HCT116 (cell line): ENCODE results near the gene PCDH19. TPM values are rescaled to one million over a fixed set of nuclear protein-coding genes. Genes with fewer than 3 reads are reported as not detected.

Source experiments
- ATAC-seq: fragments of 200-7000 bp; cut with Tn5 transposase; 2 replicates; pipeline ENCODE4 v1.9.1; 2020; ENCODE audit warnings: mild to moderate bottlenecking, moderate library complexity
- BruUV-seq: library from RNA; stranded (reverse); fragments of 400-500 nt; replicated peaks from 2 replicates; lab custom pipeline; 2021; lab: Mats Ljungman, UMichigan
- CTCF ChIA-PET: fragments of 300-600 bp; sonication (Branson Sonifier 250); formaldehyde crosslinking; loops from one replicate; lab custom pipeline; 2021; ENCODE audit warnings: antibody characterized with exemption; lab: Charles Lee
- POLR2A ChIA-PET: fragments of 300-600, 350-600 bp; sonication (Branson Sonifier 250); formaldehyde crosslinking; loops from one replicate; lab custom pipeline; 2021; ENCODE audit warnings: antibody characterized with exemption; lab: Charles Lee
- RAD21 ChIA-PET, 2 experiments: fragments of 300-600 bp; sonication (Branson Sonifier 250); formaldehyde crosslinking; loops; one replicate each; lab custom pipeline; 2023; ENCODE audit warnings: low total read pairs in 2 of 2; ENCODE audit not compliant: uncharacterized antibody in 2 of 2, unreplicated experiment in 2 of 2, low non-redundant PET in 1 of 2; lab: Charles Lee
- DNase-seq: peaks from one replicate; pipeline ENCODE4 v3.0.0-alpha.2; 2010; ENCODE audit warnings: low read depth, low spot score
- H2AFZ ChIP-seq: fragments of 200-600 bp; shearing (Covaris generic), sonication (generic); 2 replicates; pipeline ENCODE4 v1.6.1; 2017; ENCODE audit warnings: low read depth, mixed run types, mixed read lengths, antibody characterized with exemption, low read length; ENCODE audit not compliant: poor library complexity, severe bottlenecking
- H3K27ac ChIP-seq: 2 replicates; pipeline ENCODE4 v1.5.1; 2012; ENCODE audit warnings: low read depth, low read length
- H3K27me3 ChIP-seq: fragments of 200-600 bp; sonication (generic); 2 replicates; pipeline ENCODE4 v1.6.1; 2016; ENCODE audit warnings: mixed run types, low read length, mixed read lengths; ENCODE audit not compliant: insufficient read depth
- H3K36me3 ChIP-seq, 2 experiments: fragments of 200-500 bp in 1 of 2; fragments of 200-600 bp in 1 of 2; sonication (Bioruptor generic) in 1 of 2; sonication (generic) in 1 of 2; 2 replicates each; pipeline versions ENCODE4 v1.5.1 to v1.6.1; 2014 to 2016; ENCODE audit warnings: low read length in 2 of 2, inconsistent platforms in 1 of 2, mixed read lengths in 1 of 2, mixed run types in 1 of 2; ENCODE audit not compliant: insufficient read depth in 2 of 2, control insufficient read depth in 1 of 2
- H3K4me1 ChIP-seq, 2 experiments: fragments of 200-600 bp in 1 of 2; sonication (generic) in 1 of 2; 2 replicates each; pipeline versions ENCODE4 v1.5.1 to v1.6.1; 2012 to 2017; ENCODE audit warnings: low read length in 2 of 2, inconsistent platforms in 1 of 2, mild to moderate bottlenecking in 1 of 2, mixed read lengths in 1 of 2, mixed run types in 1 of 2, moderate library complexity in 1 of 2; ENCODE audit not compliant: insufficient read depth in 2 of 2, control insufficient read depth in 1 of 2
- H3K4me2 ChIP-seq: fragments of 200-600 bp; sonication (generic); 2 replicates; pipeline ENCODE4 v1.6.1; 2017; ENCODE audit warnings: mixed run types, low read length, mixed read lengths
- H3K4me3 ChIP-seq, 2 experiments: fragments of 200-600 bp in 1 of 2; sonication (generic) in 1 of 2; replicated peaks in 1 of 2; 2 replicates each; pipeline ENCODE4 v1.5.1; 2011 to 2016; ENCODE audit warnings: low read length in 2 of 2, control low read depth in 1 of 2, low read depth in 1 of 2, mild to moderate bottlenecking in 1 of 2, mixed read lengths in 1 of 2, mixed run types in 1 of 2
- H3K79me2 ChIP-seq: fragments of 200-600 bp; sonication (generic); 2 replicates; pipeline ENCODE4 v1.6.1; 2017; ENCODE audit warnings: mild to moderate bottlenecking, mixed run types, low read length, moderate library complexity, mixed read lengths; ENCODE audit not compliant: insufficient read depth
- H3K9ac ChIP-seq: fragments of 200-600 bp; sonication (generic); 2 replicates; pipeline ENCODE4 v1.6.1; 2016; ENCODE audit warnings: low read length, mixed read lengths
- H3K9me2 ChIP-seq: fragments of 200-600 bp; sonication (generic), shearing (Covaris generic); 2 replicates; pipeline ENCODE4 v1.6.1; 2017; ENCODE audit warnings: mixed run types, mild to moderate bottlenecking, moderate library complexity; ENCODE audit not compliant: insufficient read depth
- H3K9me3 ChIP-seq, 2 experiments: fragments of 200-500 bp in 1 of 2; fragments of 200-600 bp in 1 of 2; sonication (Bioruptor generic) in 1 of 2; sonication (generic) in 1 of 2; 2 replicates each; pipeline ENCODE4 v1.6.1; 2014 to 2017; ENCODE audit warnings: low read length in 2 of 2, mixed read lengths in 2 of 2, inconsistent platforms in 1 of 2, low read depth in 1 of 2, mild to moderate bottlenecking in 1 of 2, mixed run types in 1 of 2, moderate library complexity in 1 of 2; ENCODE audit not compliant: control insufficient read depth in 1 of 2, insufficient read depth in 1 of 2
- H4K20me1 ChIP-seq: fragments of 200-600 bp; sonication (generic), shearing (Covaris generic); 2 replicates; pipeline ENCODE4 v1.6.1; 2017; ENCODE audit warnings: mixed run types, mild to moderate bottlenecking, moderate library complexity; ENCODE audit not compliant: insufficient read depth
- CBX3 ChIP-seq: IDR thresholded peaks from 2 replicates; pipeline ENCODE4 v1.6.1; 2012; ENCODE audit warnings: low read depth
- EGR1 ChIP-seq: IDR thresholded peaks from 2 replicates; pipeline ENCODE4 v1.6.1; 2012; ENCODE audit warnings: low read depth
- ELF1 ChIP-seq: IDR thresholded peaks from 2 replicates; pipeline ENCODE4 v1.6.1; 2012; ENCODE audit warnings: low read depth, borderline replicate concordance
- EZH2phosphoT487 ChIP-seq: fragments of 200-600 bp; IDR thresholded peaks from 2 replicates; pipeline ENCODE4 v1.6.1; 2018; ENCODE audit warnings: antibody characterized with exemption, borderline replicate concordance
- JUND ChIP-seq: IDR thresholded peaks from 2 replicates; pipeline ENCODE4 v1.6.1; 2012
- MAX ChIP-seq: IDR thresholded peaks from 2 replicates; pipeline ENCODE4 v1.6.1; 2012
- POLR2A ChIP-seq: IDR thresholded peaks from 2 replicates; pipeline ENCODE4 v1.7.0; 2011; ENCODE audit warnings: borderline replicate concordance; ENCODE audit not compliant: insufficient read depth, insufficient read length; ENCODE audit errors: extremely low read depth
- POLR2AphosphoS5 ChIP-seq: IDR thresholded peaks from 2 replicates; pipeline ENCODE4 v1.6.1; 2011; ENCODE audit warnings: mild to moderate bottlenecking, low read depth, low read length, moderate library complexity
- RAD21 ChIP-seq: IDR thresholded peaks from 2 replicates; pipeline ENCODE4 v1.6.1; 2012; ENCODE audit warnings: low read depth, mild to moderate bottlenecking
- SIN3A ChIP-seq: IDR thresholded peaks from 2 replicates; pipeline ENCODE4 v1.6.1; 2012; ENCODE audit warnings: low read depth
- SP1 ChIP-seq: IDR thresholded peaks from 2 replicates; pipeline ENCODE4 v1.6.1; 2012; ENCODE audit warnings: low read depth
- SRF ChIP-seq: IDR thresholded peaks from 2 replicates; pipeline ENCODE4 v1.6.1; 2012; ENCODE audit warnings: low read depth
- TCF7L2 ChIP-seq: IDR thresholded peaks from 2 replicates; pipeline ENCODE4 v1.7.0; 2011; ENCODE audit warnings: borderline replicate concordance, inconsistent platforms; ENCODE audit not compliant: insufficient read depth, insufficient read length; ENCODE audit errors: extremely low read depth
- YY1 ChIP-seq: IDR thresholded peaks from 2 replicates; pipeline ENCODE4 v1.6.1; 2011; ENCODE audit warnings: low read length, low read depth, moderate library complexity, mild to moderate bottlenecking; ENCODE audit not compliant: insufficient replicate concordance; ENCODE audit errors: extremely low read depth
- ZNF274 ChIP-seq: fragments of 200-500 bp; sonication (Bioruptor generic); IDR thresholded peaks from 2 replicates; pipeline ENCODE4 v1.6.1; 2014; ENCODE audit warnings: mild to moderate bottlenecking, low read depth, low read length, inconsistent platforms
- intact Hi-C: fragments of 100-400 bp; cut with micrococcal nuclease; formaldehyde crosslinking; loops from 2 replicates; pipeline ENCODE4 v1.10.0; 2022
- total RNA-seq: library from RNA; stranded (reverse); gene quantifications from one replicate; pipeline ENCODE4 v1.2.1, GENCODE V29; 2021; ENCODE audit not compliant: unreplicated experiment
- TF ChIP-seq, protein P1 (sequence below): IDR thresholded peaks from 2 replicates; pipeline ENCODE4 v1.6.1; 2012
- TF ChIP-seq, protein P2 (sequence below): IDR thresholded peaks from 2 replicates; pipeline ENCODE4 v1.6.1; 2011; ENCODE audit warnings: mild to moderate bottlenecking, low read length, moderate library complexity; ENCODE audit not compliant: insufficient replicate concordance; ENCODE audit errors: extremely low read depth

Gene PCDH19
- total RNA-seq, 1 experiment from 2014 or later: 0.32 TPM

GRCh38 chrX:100358766-100359165 is 51.3 kb downstream of the PCDH19 start:
- TF ChIP-seq POLR2A (no peak), CBX3 (no peak), EGR1 (no peak), TCF7L2 (no peak), YY1 (no peak), ELF1 (no peak), JUND (no peak), POLR2AphosphoS5 (no peak), SP1 (no peak), EZH2phosphoT487 (no peak), SRF (no peak)
- TF ChIP-seq, protein P1, sequence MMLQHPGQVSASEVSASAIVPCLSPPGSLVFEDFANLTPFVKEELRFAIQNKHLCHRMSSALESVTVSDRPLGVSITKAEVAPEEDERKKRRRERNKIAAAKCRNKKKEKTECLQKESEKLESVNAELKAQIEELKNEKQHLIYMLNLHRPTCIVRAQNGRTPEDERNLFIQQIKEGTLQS: no peak
- RAD21 ChIA-PET: no interaction called here
- DNase-seq (no peak), ATAC-seq (no peak)
- no peaks in the 10 kb centered on the region for H4K20me1 ChIP-seq
- no peaks in the 10 kb centered on the region for H3K36me3 ChIP-seq
- intact Hi-C loops: no loop called here
- no peak overlapping the region for H2AFZ ChIP-seq
- no peaks in the 10 kb centered on the region for H3K9me3 ChIP-seq
- H3K27ac ChIP-seq: no peak overlapping the region
- POLR2A ChIA-PET: no interaction called here
- peaks cover 12% of the 10 kb centered on the region for H3K27me3 ChIP-seq
- no peaks in the 10 kb centered on the region for H3K4me1 ChIP-seq
- H3K4me2 ChIP-seq: no peak overlapping the region
- no peaks in the 10 kb centered on the region for H3K79me2 ChIP-seq
- CTCF ChIA-PET: interaction anchor here (1.6 kb wide), 1 partner anchor 9 kb away, joined by 5 read pairs; no protein-coding TSS in a partner anchor
- no TSS peak for BruUV-seq
- no peak overlapping the region for H3K4me3 ChIP-seq
- no peak overlapping the region for H3K9ac ChIP-seq
- no peaks in the 10 kb centered on the region for H3K9me2 ChIP-seq

- Histone ChIP-seq H3K9me3 (no peaks in the 10 kb centered on the region), H3K79me2 (no peaks in the 10 kb centered on the region), H3K9ac (no peak overlapping the region), H3K4me2 (no peak overlapping the region), H3K27ac (no peak overlapping the region), H4K20me1 (no peaks in the 10 kb centered on the region), H3K9me2 (no peaks in the 10 kb centered on the region), H3K4me3 (no peak overlapping the region), H2AFZ (no peak overlapping the region), H3K27me3 (peaks cover 12% of the 10 kb centered on the region), H3K4me1 (no peaks in the 10 kb centered on the region), H3K36me3 (no peaks in the 10 kb centered on the region)
- ATAC-seq (no peak), DNase-seq (no peak)
- BruUV-seq: no TSS peak
- ChIA-PET RAD21 (no interaction called here), CTCF (no interaction called here), POLR2A (no interaction called here)
- intact Hi-C loops: no loop called here
- TF ChIP-seq, protein P2, sequence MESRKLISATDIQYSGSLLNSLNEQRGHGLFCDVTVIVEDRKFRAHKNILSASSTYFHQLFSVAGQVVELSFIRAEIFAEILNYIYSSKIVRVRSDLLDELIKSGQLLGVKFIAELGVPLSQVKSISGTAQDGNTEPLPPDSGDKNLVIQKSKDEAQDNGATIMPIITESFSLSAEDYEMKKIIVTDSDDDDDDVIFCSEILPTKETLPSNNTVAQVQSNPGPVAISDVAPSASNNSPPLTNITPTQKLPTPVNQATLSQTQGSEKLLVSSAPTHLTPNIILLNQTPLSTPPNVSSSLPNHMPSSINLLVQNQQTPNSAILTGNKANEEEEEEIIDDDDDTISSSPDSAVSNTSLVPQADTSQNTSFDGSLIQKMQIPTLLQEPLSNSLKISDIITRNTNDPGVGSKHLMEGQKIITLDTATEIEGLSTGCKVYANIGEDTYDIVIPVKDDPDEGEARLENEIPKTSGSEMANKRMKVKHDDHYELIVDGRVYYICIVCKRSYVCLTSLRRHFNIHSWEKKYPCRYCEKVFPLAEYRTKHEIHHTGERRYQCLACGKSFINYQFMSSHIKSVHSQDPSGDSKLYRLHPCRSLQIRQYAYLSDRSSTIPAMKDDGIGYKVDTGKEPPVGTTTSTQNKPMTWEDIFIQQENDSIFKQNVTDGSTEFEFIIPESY: no peak
- TF ChIP-seq SIN3A (no peak), ZNF274 (no peak), RAD21 (no peak), MAX (no peak)
- TF ChIP-seq, protein P1: no peak
Observed at GRCh38 chrX:100356351-100356896, 53.6 kb downstream of the PCDH19 start.
